Right lobe of liver (tissue), 6 donors: ENCODE data around the gene EPB41. TPM values are rescaled to one million over a fixed set of nuclear protein-coding genes. Genes with fewer than 3 reads are reported as not detected.
A peak's percentile ranks its signal among the peaks of the same experiment; 100 is the strongest.

Source experiments
- ATAC-seq, 4 donors: fragments of 200-7000 bp; cut with Tn5 transposase; one replicate each; pipeline ENCODE4 v1.9.1; 2020; ENCODE audit warnings: mild to moderate bottlenecking in 4 of 4, moderate library complexity in 4 of 4
- DNase-seq, 3 donors: peaks; one replicate each; pipeline ENCODE4 v3.0.0-alpha.2; 2020
- H3K27ac ChIP-seq, 3 donors: fragments of 200-600 bp; one replicate each; pipeline ENCODE4 v1.8.0; 2022
- H3K27me3 ChIP-seq, 2 donors: fragments of 200-600 bp; one replicate each; pipeline ENCODE4 v1.8.0; 2022
- H3K36me3 ChIP-seq, 4 donors: fragments of 200-600 bp; sonication (generic) in 1 of 4; one replicate each; pipeline versions ENCODE4 v1.5.1 to v1.8.0; 2017 to 2022; ENCODE audit warnings: control low read depth in 1 of 4
- H3K4me1 ChIP-seq, 4 donors: fragments of 200-600 bp; sonication (generic) in 1 of 4; one replicate each; pipeline versions ENCODE4 v1.5.1 to v1.8.0; 2017 to 2022; ENCODE audit warnings: control low read depth in 1 of 4
- H3K4me3 ChIP-seq, 3 donors: fragments of 200-600 bp; one replicate each; pipeline ENCODE4 v1.8.0; 2022
- H3K9me3 ChIP-seq, 4 donors: fragments of 200-600 bp; sonication (generic) in 1 of 4; one replicate each; pipeline versions ENCODE4 v1.5.1 to v1.8.0; 2017 to 2022; ENCODE audit warnings: control low read depth in 1 of 4
- CTCF ChIP-seq, 4 donors: fragments of 200-600 bp in 3 of 4; fragments of 450-650 bp in 1 of 4; IDR thresholded peaks; one replicate each; pipeline versions ENCODE4 v1.5.1 to v1.8.0; 2016 to 2022; ENCODE audit warnings: antibody characterized with exemption in 4 of 4, mild to moderate bottlenecking in 2 of 4
- POLR2A ChIP-seq: fragments of 450-650 bp; IDR thresholded peaks from one replicate; pipeline ENCODE4 v1.6.1; 2017; ENCODE audit warnings: antibody characterized with exemption, mild to moderate bottlenecking
- WGBS: methylation state at CpG from one replicate; pipeline ENCODE4 v1.1.6; 2018; ENCODE audit warnings: low coverage, low lambda C conversion rate; ENCODE audit not compliant: insufficient coverage; ENCODE audit errors: missing lambda C conversion rate; 5-methylcytosine and 5-hydroxymethylcytosine counted together
- intact Hi-C, 2 donors: fragments of 100-400 bp; cut with DNase I; formaldehyde crosslinking; loops; one replicate each; pipeline versions ENCODE4 v1.11.2 to v1.14.1; 2022
- total RNA-seq, 6 experiments: library from RNA; depleted of rRNA in 2 of 6; stranded (reverse); fragments of >200 nt in 2 of 6; fragmentation: NEBNext Ultra II Directional in 3 of 6; extraction: Animal tissue kit (Norgen Biotek cat#: 25700) in 3 of 6; gene quantifications; one replicate each; pipeline versions ENCODE4 v1.1.0 to v1.2.4, GENCODE V29; 2016 to 2023
- donor health status: DM: no; HTN: yes; CAD: no.
- donor health status: DM: no; HTN: no; CAD: no.
- donor health status: DM: no; HTN: no; CAD: no.
- donor health status: DM: no; HTN: yes; CAD: no.
- donor health status: DM: no; HTN: yes; CAD: no.

Gene EPB41
- total RNA-seq, 6 experiments from 2014 or later = 35.3 to 58.7 (median 49.2) TPM

- TF ChIP-seq CTCF (IDR thresholded peaks at IDR 0.05) = no peak
- no peak for TF ChIP-seq POLR2A
- Histone ChIP-seq H3K27me3 (no peaks in the 10 kb centered on the region), H3K4me1 (peaks cover 0 to 27% (median 6%) of the 10 kb centered on the region in 4 donors), H3K4me3 (no peak overlapping the region), H3K9me3 (no peaks in the 10 kb centered on the region), H3K36me3 (peaks cover 6 to 97% (median 52%) of the 10 kb centered on the region in 4 donors), H3K27ac (no peak overlapping the region)
- no peak for DNase-seq
- WGBS = 81% methylated on average over 8 of the region's 8 CpGs
- intact Hi-C loops = no loop called here
- ATAC-seq = no peak
Measured at GRCh38 chr1:29152046-29152805, 237.9 kb downstream of the EPB41 start.

- 67% methylated on average over 8 of the region's 10 CpGs for WGBS
- no peak for DNase-seq
Measured at GRCh38 chr1:29156543-29157268, 242.3 kb downstream of the EPB41 start.

GRCh38 chr1:29157269-29157601 is 242.9 kb downstream of the EPB41 start:
- DNase-seq (no peak), ATAC-seq (no peak)
- H3K27ac ChIP-seq = no peak overlapping the region
- 80% methylated on average over 3 of the region's 3 CpGs for WGBS
- TF ChIP-seq POLR2A (no peak), CTCF (IDR thresholded peaks at IDR 0.05) (no peak)
- H3K9me3 ChIP-seq = no peaks in the 10 kb centered on the region
- peaks cover 0 to 23% (median 3%) of the 10 kb centered on the region in 4 donors for H3K4me1 ChIP-seq
- no peaks in the 10 kb centered on the region for H3K27me3 ChIP-seq
- no peak overlapping the region for H3K4me3 ChIP-seq
- H3K36me3 ChIP-seq = peaks cover 0 to 70% (median 44%) of the 10 kb centered on the region in 4 donors
- intact Hi-C loops = no loop called here

More at GRCh38 chr1:29156543-29157268, 242.3 kb downstream of the EPB41 start:
- TF ChIP-seq POLR2A (no peak), CTCF (IDR thresholded peaks at IDR 0.05) (no peak)
- intact Hi-C loops = no loop called here
- peaks cover 0 to 24% (median 3%) of the 10 kb centered on the region in 4 donors for H3K4me1 ChIP-seq
- H3K9me3 ChIP-seq = no peaks in the 10 kb centered on the region
- peaks cover 4 to 75% (median 48%) of the 10 kb centered on the region in 4 donors for H3K36me3 ChIP-seq
- no peak overlapping the region for H3K27ac ChIP-seq
- ATAC-seq = peak; percentile 47 to 75 (median 54)
- H3K27me3 ChIP-seq = no peaks in the 10 kb centered on the region
- H3K4me3 ChIP-seq = no peak overlapping the region

DNA sequence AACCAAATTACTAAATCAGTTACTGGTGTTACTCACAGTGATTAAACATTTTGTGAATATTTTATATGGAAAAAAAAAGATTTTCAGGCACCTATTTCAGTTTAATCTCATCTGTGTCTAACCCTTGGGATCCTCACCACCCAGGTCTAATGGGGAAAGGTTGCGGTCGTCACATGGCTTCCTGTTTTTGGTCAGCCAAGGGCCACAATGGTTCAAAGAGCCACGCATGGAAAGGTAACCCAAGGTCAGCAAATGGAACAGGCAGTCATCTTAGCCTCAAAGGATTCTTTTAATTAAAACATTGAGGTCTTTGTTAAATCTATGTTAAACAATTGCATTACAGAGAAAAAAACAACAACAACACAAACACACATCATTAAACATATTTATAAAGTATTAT is 245.4 kb downstream of the EPB41 start:
- Histone ChIP-seq H3K4me3 (no peak overlapping the region), H3K27ac (no peak overlapping the region), H3K36me3 (peaks cover 0 to 45% (median 27%) of the 10 kb centered on the region in 4 donors), H3K4me1 (peaks cover 0 to 48% (median 13%) of the 10 kb centered on the region in 4 donors), H3K27me3 (no peaks in the 10 kb centered on the region), H3K9me3 (no peaks in the 10 kb centered on the region)
- ATAC-seq (peak; percentile 26 to 73 (median 46)), DNase-seq (no peak)
- intact Hi-C loops = no loop called here
- WGBS = 30% methylated on average over 3 of the region's 3 CpGs
- TF ChIP-seq CTCF (IDR thresholded peaks at IDR 0.05) (no peak), POLR2A (no peak)
